OCI-LY3 (cell line): Measurements from ENCODE around the gene MERTK.

ENCODE experiments used
- H2AFZ ChIP-seq: fragments of 200-600, 300-600 bp; shearing (Covaris generic); 2 replicates; pipeline ENCODE4 v1.6.0; 2014; ENCODE audit warnings: antibody characterized with exemption, low read depth, low read length
- H3K27ac ChIP-seq: fragments of 200-600, 300-600 bp; sonication (generic); 2 replicates; pipeline ENCODE4 v1.5.1; 2014; ENCODE audit warnings: mild to moderate bottlenecking, low read length, moderate library complexity, mixed read lengths
- H3K27me3 ChIP-seq: fragments of 200-600, 300-600 bp; sonication (generic); 2 replicates; pipeline ENCODE4 v1.6.1; 2014; ENCODE audit warnings: low read depth, low read length, mixed read lengths
- H3K36me3 ChIP-seq: fragments of 200-600, 300-600 bp; sonication (generic); replicated peaks from 2 replicates; pipeline ENCODE3; 2014; ENCODE audit warnings: low read depth, low read length, mixed read lengths
- H3K4me1 ChIP-seq: fragments of 300-600, 200-600 bp; sonication (generic); 2 replicates; pipeline ENCODE4 v1.6.1; 2014; ENCODE audit warnings: low read length, mixed read lengths
- H3K4me2 ChIP-seq: fragments of 200-600, 300-600 bp; sonication (generic); 2 replicates; pipeline ENCODE4 v1.6.1; 2014; ENCODE audit warnings: low read length, mixed read lengths
- H3K4me3 ChIP-seq: fragments of 300-600, 200-600 bp; sonication (generic); 2 replicates; pipeline ENCODE4 v1.5.1; 2014; ENCODE audit warnings: antibody characterized with exemption, mild to moderate bottlenecking, low read length, moderate library complexity
- H3K79me2 ChIP-seq: fragments of 300-600, 200-600 bp; shearing (Covaris generic); 2 replicates; pipeline ENCODE4 v1.6.1; 2014; ENCODE audit warnings: mild to moderate bottlenecking, low read length, mixed read lengths
- H3K9ac ChIP-seq: fragments of 300-600, 200-600 bp; shearing (Covaris generic); 2 replicates; pipeline ENCODE4 v1.6.0; 2014; ENCODE audit warnings: mild to moderate bottlenecking, low read length, moderate library complexity
- H3K9me3 ChIP-seq: fragments of 200-600, 300-600 bp; shearing (Covaris generic); 2 replicates; pipeline ENCODE4 v1.6.1; 2014; ENCODE audit warnings: low read length, mixed read lengths; ENCODE audit not compliant: insufficient read depth
- H4K20me1 ChIP-seq: fragments of 200-600, 300-600 bp; sonication (generic); 2 replicates; pipeline ENCODE4 v1.6.1; 2016; ENCODE audit warnings: low read length, mixed read lengths; ENCODE audit not compliant: insufficient read depth
- EZH2phosphoT487 ChIP-seq: fragments of 200-600 bp; shearing (Covaris generic); IDR thresholded peaks from 2 replicates; pipeline ENCODE4 v1.6.1; 2018; ENCODE audit warnings: antibody characterized with exemption, mixed run types, low read depth
- TF ChIP-seq, protein P1 (sequence below): fragments of 200-600, 300-600 bp; sonication (generic); IDR thresholded peaks from 2 replicates; pipeline ENCODE4 v1.5.1; 2014; ENCODE audit warnings: antibody characterized with exemption, low read length, low read depth

MERTK gene

DNA sequence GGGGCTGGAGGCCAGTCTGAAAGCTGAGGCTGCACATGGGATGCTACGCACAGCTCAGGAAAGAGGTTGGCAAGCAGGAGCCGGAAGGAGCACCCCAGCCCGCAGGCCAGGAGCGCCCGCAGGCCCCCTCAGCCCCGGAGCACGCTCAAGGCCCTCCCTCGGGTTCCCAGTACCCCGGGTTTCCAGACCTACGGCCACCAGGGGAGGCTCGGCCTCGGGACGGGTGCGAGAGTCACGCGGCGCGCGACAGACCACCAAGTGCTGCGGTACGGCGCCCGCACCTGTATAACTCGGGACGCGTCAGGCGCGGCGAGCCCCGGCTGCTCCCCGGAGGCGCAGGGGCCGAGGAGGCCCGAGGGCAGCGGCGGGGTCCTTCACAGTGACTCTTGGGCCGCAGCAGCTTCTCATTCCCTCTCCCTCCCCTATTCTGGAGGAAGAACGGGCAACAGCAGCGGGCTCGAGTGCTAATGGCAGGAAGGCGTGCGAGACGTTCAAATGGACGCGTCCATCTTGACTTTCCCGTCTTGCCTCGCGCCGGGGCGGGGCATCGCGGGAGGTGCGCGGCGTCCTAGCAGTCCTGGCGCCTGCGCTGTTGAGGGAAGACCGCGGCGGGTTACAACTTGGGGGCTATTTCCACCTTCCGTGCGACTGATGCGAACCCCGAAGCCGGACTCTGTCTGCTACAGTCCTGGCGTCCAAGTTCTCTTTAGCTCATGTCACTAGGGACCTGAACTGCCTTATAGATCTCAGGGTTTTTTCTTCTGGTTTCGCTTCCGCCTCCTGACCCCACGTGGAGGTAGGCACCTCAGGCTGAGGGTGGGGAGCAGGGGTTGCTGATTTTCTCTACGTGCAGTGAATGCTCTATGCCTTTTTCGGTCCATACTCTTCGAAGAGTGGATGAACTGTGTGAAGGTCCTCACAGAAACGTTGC is 14.5 kb upstream of the MERTK start, which contains the start of gene ANAPC1:
Gene ANAPC1 (minus strand): TSS at position 533 of the 931 bp plus-strand sequence. CDS start 3,368 bp downstream, outside the sequence.
- H3K4me2 ChIP-seq: peak within 1 kb of the TSS; percentile 64
- H3K9ac ChIP-seq: peak within 1 kb of the TSS; percentile 79
- H3K79me2 ChIP-seq: peaks cover 37% of the 10 kb centered on the region
- peaks cover 4% of the 10 kb centered on the region for H3K4me1 ChIP-seq
- H3K9me3 ChIP-seq: no peaks in the 10 kb centered on the region
- TF ChIP-seq, protein P1, sequence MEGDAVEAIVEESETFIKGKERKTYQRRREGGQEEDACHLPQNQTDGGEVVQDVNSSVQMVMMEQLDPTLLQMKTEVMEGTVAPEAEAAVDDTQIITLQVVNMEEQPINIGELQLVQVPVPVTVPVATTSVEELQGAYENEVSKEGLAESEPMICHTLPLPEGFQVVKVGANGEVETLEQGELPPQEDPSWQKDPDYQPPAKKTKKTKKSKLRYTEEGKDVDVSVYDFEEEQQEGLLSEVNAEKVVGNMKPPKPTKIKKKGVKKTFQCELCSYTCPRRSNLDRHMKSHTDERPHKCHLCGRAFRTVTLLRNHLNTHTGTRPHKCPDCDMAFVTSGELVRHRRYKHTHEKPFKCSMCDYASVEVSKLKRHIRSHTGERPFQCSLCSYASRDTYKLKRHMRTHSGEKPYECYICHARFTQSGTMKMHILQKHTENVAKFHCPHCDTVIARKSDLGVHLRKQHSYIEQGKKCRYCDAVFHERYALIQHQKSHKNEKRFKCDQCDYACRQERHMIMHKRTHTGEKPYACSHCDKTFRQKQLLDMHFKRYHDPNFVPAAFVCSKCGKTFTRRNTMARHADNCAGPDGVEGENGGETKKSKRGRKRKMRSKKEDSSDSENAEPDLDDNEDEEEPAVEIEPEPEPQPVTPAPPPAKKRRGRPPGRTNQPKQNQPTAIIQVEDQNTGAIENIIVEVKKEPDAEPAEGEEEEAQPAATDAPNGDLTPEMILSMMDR: no peak
- no peak for TF ChIP-seq EZH2phosphoT487
- H3K27ac ChIP-seq: peak within 1 kb of the TSS; percentile 98
- H2AFZ ChIP-seq: peak within 1 kb of the TSS; percentile 93
- no peaks in the 10 kb centered on the region for H3K36me3 ChIP-seq
- no peaks in the 10 kb centered on the region for H3K27me3 ChIP-seq
- H4K20me1 ChIP-seq: no peaks in the 10 kb centered on the region
- peak within 1 kb of the TSS; percentile 82 for H3K4me3 ChIP-seq

DNA sequence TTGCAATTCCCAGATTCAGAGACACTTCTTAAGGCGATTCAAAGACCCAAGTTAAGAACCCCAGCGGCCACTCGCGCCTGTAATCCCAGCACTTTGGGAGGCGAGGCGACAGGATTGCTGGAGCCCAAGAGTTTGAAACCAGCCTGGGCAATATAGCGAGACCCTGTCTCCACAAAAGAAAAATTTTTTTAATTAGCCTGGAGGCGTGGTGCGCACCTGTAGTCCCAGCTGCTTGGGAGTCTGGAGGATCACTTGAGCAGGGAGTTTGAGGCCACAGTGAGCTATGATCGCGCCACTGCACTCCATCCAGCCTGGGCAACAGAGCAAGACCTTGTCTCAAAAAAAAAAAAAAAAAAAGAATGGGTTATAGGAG is 13.8 kb upstream of the MERTK start:
- peaks cover 37% of the 10 kb centered on the region for H3K79me2 ChIP-seq
- peak overlapping the region; percentile 93 for H2AFZ ChIP-seq
- peak overlapping the region; percentile 82 for H3K4me3 ChIP-seq
- peaks cover 4% of the 10 kb centered on the region for H3K4me1 ChIP-seq
- peak overlapping the region; percentile 98 for H3K27ac ChIP-seq
- H3K9me3 ChIP-seq: no peaks in the 10 kb centered on the region
- no peaks in the 10 kb centered on the region for H4K20me1 ChIP-seq
- no peaks in the 10 kb centered on the region for H3K27me3 ChIP-seq
- TF ChIP-seq EZH2phosphoT487: no peak
- TF ChIP-seq, protein P1: no peak
- peak overlapping the region; percentile 79 for H3K9ac ChIP-seq
- no peaks in the 10 kb centered on the region for H3K36me3 ChIP-seq
- H3K4me2 ChIP-seq: peak overlapping the region; percentile 64

DNA sequence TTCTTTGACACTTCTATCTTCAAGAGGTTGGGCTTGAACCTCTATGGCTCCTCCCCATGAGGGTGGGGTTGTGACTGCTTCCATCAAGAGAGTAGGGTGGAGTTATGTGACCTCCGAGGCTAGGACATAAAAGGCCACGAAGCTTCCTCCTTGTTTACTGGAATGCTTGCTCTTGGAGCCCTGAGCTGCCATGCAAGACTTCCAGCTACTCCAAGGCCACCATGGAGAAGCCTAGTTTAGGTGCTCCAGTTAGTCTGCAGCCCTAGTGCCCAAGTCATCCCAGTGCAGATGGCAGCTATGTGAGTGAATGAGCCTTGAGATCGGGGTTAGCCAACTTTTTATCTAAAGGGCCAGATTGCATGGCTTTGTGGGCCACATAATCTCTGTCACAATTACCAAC is 2.4 kb upstream of the MERTK start:
- Histone ChIP-seq H3K36me3 (no peaks in the 10 kb centered on the region), H3K4me3 (no peak overlapping the region), H3K4me2 (no peak overlapping the region), H3K4me1 (peaks cover 5% of the 10 kb centered on the region), H2AFZ (no peak overlapping the region), H3K27me3 (peaks cover 20% of the 10 kb centered on the region), H4K20me1 (no peaks in the 10 kb centered on the region), H3K9ac (no peak overlapping the region), H3K79me2 (no peaks in the 10 kb centered on the region), H3K9me3 (no peaks in the 10 kb centered on the region), H3K27ac (no peak overlapping the region)
- TF ChIP-seq, protein P1: no peak
- TF ChIP-seq EZH2phosphoT487: no peak

DNA sequence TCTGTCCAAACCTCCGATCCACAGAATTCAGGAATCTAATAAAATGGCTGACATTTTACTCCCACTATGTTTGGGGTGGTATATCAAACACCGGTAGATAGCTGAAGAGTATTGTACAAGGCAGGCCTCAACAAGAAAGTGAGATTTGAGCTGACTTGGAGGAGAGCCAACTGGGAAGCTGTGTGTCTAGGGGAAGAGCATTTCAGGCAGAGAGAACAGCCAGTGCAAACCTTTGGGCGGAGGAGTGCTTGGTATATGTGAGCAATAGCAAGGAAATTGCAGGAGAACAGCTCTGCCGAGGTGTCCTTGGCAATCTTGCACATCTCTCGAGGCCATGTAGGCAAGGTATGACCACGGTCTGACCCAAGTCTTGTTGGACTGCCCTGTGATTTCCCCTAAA is 1.8 kb upstream of the MERTK start:
- H2AFZ ChIP-seq: no peak overlapping the region
- TF ChIP-seq, protein P1: no peak
- TF ChIP-seq EZH2phosphoT487: no peak
- H3K27me3 ChIP-seq: peaks cover 20% of the 10 kb centered on the region
- H3K4me2 ChIP-seq: no peak overlapping the region
- no peak overlapping the region for H3K9ac ChIP-seq
- H4K20me1 ChIP-seq: no peaks in the 10 kb centered on the region
- H3K27ac ChIP-seq: no peak overlapping the region
- H3K4me3 ChIP-seq: no peak overlapping the region
- no peaks in the 10 kb centered on the region for H3K79me2 ChIP-seq
- H3K4me1 ChIP-seq: peaks cover 5% of the 10 kb centered on the region
- H3K36me3 ChIP-seq: no peaks in the 10 kb centered on the region
- H3K9me3 ChIP-seq: no peaks in the 10 kb centered on the region
